A673 (cell line): Measurements from ENCODE around the gene PTCH1. TPM values are rescaled to one million over a fixed set of nuclear protein-coding genes. Genes with fewer than 3 reads are reported as not detected.

Experiments
- BruUV-seq: library from RNA; stranded (reverse); fragments of 400-500 nt; replicated peaks from 2 replicates; lab custom pipeline; 2021; lab: Mats Ljungman, UMichigan
- CTCF ChIA-PET: fragments of 300-600 bp; sonication (Branson Sonifier 250); formaldehyde crosslinking; loops from one replicate; lab custom pipeline; 2022; ENCODE audit warnings: antibody characterized with exemption; lab: Charles Lee
- POLR2A ChIA-PET: fragments of 300-600 bp; sonication (Branson Sonifier 250); formaldehyde crosslinking; loops from one replicate; lab custom pipeline; 2022; ENCODE audit warnings: antibody characterized with exemption; ENCODE audit not compliant: low non-redundant PET; lab: Charles Lee
- DNase-seq: peaks from one replicate; pipeline ENCODE4 v3.0.0-alpha.2; 2015; ENCODE audit warnings: low spot score
- H3K27ac ChIP-seq: fragments of 200-600 bp; sonication (generic); 2 replicates; pipeline ENCODE4 v1.5.1; 2016; ENCODE audit warnings: mixed run types, low read depth, mild to moderate bottlenecking, mixed read lengths, antibody characterized with exemption, low read length; ENCODE audit not compliant: poor library complexity, severe bottlenecking
- H3K27me3 ChIP-seq: fragments of 200-600 bp; sonication (generic); replicated peaks from 2 replicates; pipeline ENCODE4 v1.6.1; 2017; ENCODE audit warnings: mixed run types, low read depth, mild to moderate bottlenecking, mixed read lengths, antibody characterized with exemption, low read length; ENCODE audit not compliant: insufficient read depth, poor library complexity
- H3K36me3 ChIP-seq: fragments of 200-600 bp; sonication (generic); 2 replicates; pipeline ENCODE4 v1.6.1; 2016; ENCODE audit warnings: mixed run types, mild to moderate bottlenecking, mixed read lengths, antibody characterized with exemption, low read length; ENCODE audit not compliant: insufficient read depth, poor library complexity, severe bottlenecking
- H3K4me1 ChIP-seq: fragments of 200-600 bp; sonication (generic); 2 replicates; pipeline ENCODE4 v1.6.1; 2017; ENCODE audit warnings: mixed run types, mild to moderate bottlenecking, mixed read lengths, antibody characterized with exemption, low read length; ENCODE audit not compliant: insufficient read depth, poor library complexity, severe bottlenecking
- H3K4me3 ChIP-seq: fragments of 200-600 bp; sonication (generic); 2 replicates; pipeline ENCODE4 v1.5.1; 2016; ENCODE audit warnings: low read depth, mixed run types, mild to moderate bottlenecking, mixed read lengths, low read length; ENCODE audit not compliant: poor library complexity, severe bottlenecking
- H3K9me3 ChIP-seq: fragments of 200-600 bp; sonication (generic); 2 replicates; pipeline ENCODE4 v1.6.1; 2016; ENCODE audit warnings: mixed run types, low read depth, mild to moderate bottlenecking, mixed read lengths, antibody characterized with exemption, low read length; ENCODE audit not compliant: poor library complexity, severe bottlenecking
- CTCF ChIP-seq: fragments of 300-800, 200-600 bp; sonication (generic); conservative IDR thresholded peaks from 2 replicates; pipeline ENCODE4 v1.5.1; 2017; ENCODE audit warnings: low read depth, mild to moderate bottlenecking, antibody characterized with exemption, low read length, moderate library complexity, mixed read lengths
- EZH2 ChIP-seq: fragments of 200-600 bp; sonication (generic); IDR thresholded peaks from 2 replicates; pipeline ENCODE4 v1.6.1; 2017; ENCODE audit warnings: borderline replicate concordance, low read depth, mild to moderate bottlenecking, mixed read lengths, antibody characterized with exemption, low read length; ENCODE audit not compliant: poor library complexity, severe bottlenecking
- intact Hi-C: fragments of 100-400 bp; cut with micrococcal nuclease; formaldehyde crosslinking; loops from one replicate; pipeline ENCODE4 v1.10.0; 2022; ENCODE audit not compliant: unreplicated experiment
- total RNA-seq: library from RNA; stranded (reverse); gene quantifications from 2 replicates; pipeline ENCODE4 v1.2.3, GENCODE V29; 2021

Gene PTCH1
- total RNA-seq, 1 experiment from 2014 or later, result 36.5 TPM

DNA sequence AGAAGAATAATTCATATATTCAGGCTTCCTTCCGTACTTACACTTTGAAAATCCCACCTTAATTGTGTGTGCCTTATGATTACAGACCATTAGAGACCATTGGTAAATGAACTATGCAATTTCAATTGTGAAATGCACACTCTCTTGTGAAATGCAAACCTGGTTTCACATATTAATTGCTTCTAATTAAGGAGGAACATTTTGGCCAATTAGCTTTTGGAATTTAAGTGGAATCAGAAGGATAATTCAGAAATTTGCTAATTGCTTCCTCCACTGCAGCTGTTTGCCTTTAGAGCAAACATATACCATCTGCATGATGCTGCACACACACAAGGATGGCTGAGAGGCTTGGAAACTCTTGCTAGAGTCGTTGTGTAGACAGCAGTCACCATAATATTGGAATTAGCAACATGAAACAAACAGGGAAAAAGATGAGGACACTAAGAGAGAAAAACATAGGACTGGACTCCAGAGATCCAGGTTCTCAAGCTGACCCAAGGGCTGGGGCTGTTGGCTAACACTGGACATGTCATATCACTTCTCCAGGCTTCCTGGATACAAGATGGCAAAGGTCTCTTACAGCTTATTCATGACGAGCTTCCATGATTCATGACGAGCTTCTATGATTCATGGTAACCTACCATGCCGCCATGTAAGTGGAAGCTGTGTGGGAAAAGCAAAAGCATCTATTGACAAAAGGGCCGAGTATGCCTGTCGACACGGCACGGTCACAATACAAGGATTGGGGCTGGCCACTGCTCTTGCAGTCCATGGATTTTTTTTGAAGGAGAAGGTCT lies 78.0 kb downstream of the PTCH1 start:
- H3K4me3 ChIP-seq, result no peak overlapping the region
- H3K27me3 ChIP-seq, result no peaks in the 10 kb centered on the region
- ChIA-PET POLR2A (no interaction called here), CTCF (no interaction called here)
- H3K9me3 ChIP-seq, result no peaks in the 10 kb centered on the region
- H3K4me1 ChIP-seq, result no peaks in the 10 kb centered on the region
- BruUV-seq, result no TSS peak
- DNase-seq, result no peak
- no peaks in the 10 kb centered on the region for H3K36me3 ChIP-seq
- TF ChIP-seq CTCF, result no peak
- no peak for TF ChIP-seq EZH2
- H3K27ac ChIP-seq, result no peak overlapping the region
- intact Hi-C loops, result no loop called here

GRCh38 chr9:95437559-95437958 lies 79.2 kb downstream of the PTCH1 start:
- no TSS peak for BruUV-seq
- Histone ChIP-seq H3K27ac (no peak overlapping the region), H3K36me3 (no peaks in the 10 kb centered on the region), H3K9me3 (no peaks in the 10 kb centered on the region), H3K4me3 (no peak overlapping the region), H3K27me3 (no peaks in the 10 kb centered on the region), H3K4me1 (no peaks in the 10 kb centered on the region)
- TF ChIP-seq CTCF (no peak), EZH2 (no peak)
- POLR2A ChIA-PET, result interaction anchor here (0.7 kb wide), 1 partner anchor 365 kb away, joined by 14 read pairs; no protein-coding TSS in a partner anchor
- DNase-seq, result no peak
- CTCF ChIA-PET, result no interaction called here
- intact Hi-C loops, result no loop called here

DNA sequence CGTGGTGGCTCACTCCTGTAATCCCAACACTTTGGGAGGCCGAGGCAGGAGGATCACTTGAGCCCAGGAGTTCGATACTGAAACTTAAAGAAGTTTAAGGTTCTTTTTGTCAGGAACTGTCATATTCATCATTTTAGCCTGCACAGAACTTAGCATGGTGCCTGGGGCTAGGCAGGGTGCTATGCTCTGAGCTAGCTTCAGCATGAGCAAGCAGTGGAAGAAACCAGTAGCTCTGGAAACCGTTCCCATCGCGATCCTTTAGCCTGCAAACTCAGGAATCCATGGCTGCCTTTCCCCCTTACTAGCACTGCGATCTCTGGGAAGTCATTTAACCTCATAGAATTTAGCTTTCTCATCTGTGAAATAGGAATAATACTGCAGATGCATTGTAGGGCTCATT lies 80.4 kb downstream of the PTCH1 start:
- Histone ChIP-seq H3K36me3 (no peaks in the 10 kb centered on the region), H3K4me1 (no peaks in the 10 kb centered on the region), H3K27me3 (no peaks in the 10 kb centered on the region), H3K4me3 (no peak overlapping the region), H3K27ac (no peak overlapping the region), H3K9me3 (no peaks in the 10 kb centered on the region)
- DNase-seq, result no peak
- TF ChIP-seq CTCF (no peak), EZH2 (no peak)
- CTCF ChIA-PET, result no interaction called here
- no TSS peak for BruUV-seq
- intact Hi-C loops, result no loop called here
- POLR2A ChIA-PET, result no interaction called here
